IPS-18a (cell line): Measurements from ENCODE around the gene SEMA6A.

ENCODE experiments used
- H3K27ac ChIP-seq: one replicate; pipeline ENCODE4 v1.5.1; 2013; ENCODE audit warnings: low read length
- H3K27me3 ChIP-seq: one replicate; pipeline ENCODE4 v1.6.1; 2013; ENCODE audit warnings: mild to moderate bottlenecking, low read length; ENCODE audit not compliant: control insufficient read depth, insufficient read depth
- H3K36me3 ChIP-seq: one replicate; pipeline ENCODE4 v1.6.1; 2013; ENCODE audit warnings: low read depth, low read length; ENCODE audit not compliant: control insufficient read depth
- H3K4me1 ChIP-seq: one replicate; pipeline ENCODE4 v1.6.1; 2013; ENCODE audit warnings: low read depth, low read length; ENCODE audit not compliant: control insufficient read depth
- H3K4me3 ChIP-seq: one replicate; pipeline ENCODE4 v1.5.1; 2013; ENCODE audit warnings: low read length
- H3K9ac ChIP-seq: one replicate; pipeline ENCODE4 v1.6.1; 2013; ENCODE audit warnings: mild to moderate bottlenecking, low read length, moderate library complexity
- H3K9me3 ChIP-seq: one replicate; pipeline ENCODE4 v1.6.1; 2013; ENCODE audit warnings: low read depth, low read length; ENCODE audit not compliant: control insufficient read depth

The SEMA6A gene

DNA sequence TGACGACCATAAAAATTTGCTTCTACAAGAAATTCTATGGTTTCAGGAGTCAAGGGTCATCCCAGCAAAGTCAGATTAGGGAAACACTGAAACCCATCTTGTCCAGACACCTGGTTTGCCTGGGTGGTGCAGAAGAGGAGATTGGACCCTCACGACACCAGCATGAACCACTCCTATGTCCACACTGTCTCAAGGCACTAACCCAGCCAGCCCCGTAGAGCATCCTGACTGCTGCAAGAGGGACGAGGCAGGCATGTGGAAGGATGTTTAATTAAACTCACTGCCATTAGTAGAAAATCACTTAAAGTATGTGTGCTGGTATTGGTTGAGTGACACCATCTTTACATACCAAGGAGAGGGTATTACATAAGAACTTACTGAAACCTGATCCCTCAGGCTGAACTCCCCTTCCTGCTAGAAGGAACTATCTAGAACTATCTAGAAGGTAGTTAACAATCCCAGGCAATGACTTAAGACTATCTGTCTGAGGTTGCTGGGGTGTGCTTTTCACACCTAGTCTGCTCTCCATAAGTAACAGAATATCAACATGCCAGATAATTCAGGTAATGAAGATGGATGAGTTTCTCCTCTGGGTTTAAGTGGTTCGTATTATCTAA is 93.6 kb downstream of the SEMA6A start:
- H3K9me3 ChIP-seq: no peaks in the 10 kb centered on the region
- no peaks in the 10 kb centered on the region for H3K27me3 ChIP-seq
- H3K9ac ChIP-seq: no peak overlapping the region
- H3K4me1 ChIP-seq: no peaks in the 10 kb centered on the region
- peaks cover 92% of the 10 kb centered on the region for H3K36me3 ChIP-seq
- no peak overlapping the region for H3K27ac ChIP-seq
- H3K4me3 ChIP-seq: no peak overlapping the region

GRCh38 chr5:116479776-116480675 is 94.6 kb downstream of the SEMA6A start:
- H3K4me3 ChIP-seq: no peak overlapping the region
- no peak overlapping the region for H3K9ac ChIP-seq
- H3K4me1 ChIP-seq: no peaks in the 10 kb centered on the region
- no peaks in the 10 kb centered on the region for H3K9me3 ChIP-seq
- H3K36me3 ChIP-seq: peaks cover 92% of the 10 kb centered on the region
- H3K27me3 ChIP-seq: no peaks in the 10 kb centered on the region
- no peak overlapping the region for H3K27ac ChIP-seq

DNA sequence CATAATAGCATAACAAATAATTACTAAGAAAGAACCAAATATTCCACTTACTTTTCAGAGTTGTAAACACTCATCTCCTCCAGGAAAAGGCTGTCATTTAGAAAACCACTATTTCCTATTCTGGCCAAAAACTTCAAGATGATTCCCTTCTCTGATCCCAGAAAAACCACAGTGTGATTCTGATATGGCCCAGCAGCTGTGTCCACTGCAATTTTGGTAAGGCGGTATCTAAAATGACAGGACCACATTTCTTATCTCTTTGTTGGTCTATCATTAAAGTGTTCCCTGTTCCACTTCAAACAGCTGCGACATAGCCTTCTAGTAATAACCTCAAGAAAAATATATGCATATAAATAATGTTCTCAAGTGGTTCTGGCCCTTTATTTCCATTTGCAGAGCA is 96.1 kb downstream of the SEMA6A start:
- no peaks in the 10 kb centered on the region for H3K4me1 ChIP-seq
- peaks cover 98% of the 10 kb centered on the region for H3K36me3 ChIP-seq

DNA sequence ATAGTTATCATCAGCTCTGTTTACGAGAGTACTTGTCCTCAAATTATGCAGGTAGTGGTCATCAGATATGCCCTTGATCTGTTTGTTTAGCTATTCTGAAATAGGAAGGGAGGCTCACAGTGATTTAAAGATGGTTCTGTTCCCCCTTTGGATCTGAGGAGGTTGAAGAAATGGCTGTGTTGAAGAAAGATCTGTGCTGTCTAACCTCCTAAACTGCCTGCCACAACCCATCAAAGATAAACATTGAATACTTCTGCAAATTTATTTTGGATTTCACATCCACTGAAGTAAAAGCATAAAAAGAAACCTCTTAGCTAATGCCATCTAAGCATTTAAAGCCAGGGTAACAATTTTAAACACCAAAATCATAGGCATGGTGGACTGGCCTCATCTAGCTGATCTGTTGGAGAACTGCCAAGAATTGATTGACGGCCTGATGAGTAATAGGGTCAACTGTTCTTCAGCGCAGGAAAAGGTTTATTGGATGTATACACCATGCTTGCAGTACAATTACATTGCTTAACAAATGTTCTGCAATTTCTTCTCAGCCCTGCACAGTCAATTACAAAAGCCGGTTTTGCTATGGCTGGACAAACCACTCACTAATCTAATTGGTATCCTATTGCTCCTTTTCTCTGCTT is 97.6 kb downstream of the SEMA6A start:
- no peaks in the 10 kb centered on the region for H3K27me3 ChIP-seq
- no peak overlapping the region for H3K27ac ChIP-seq
- H3K4me1 ChIP-seq: no peaks in the 10 kb centered on the region
- H3K36me3 ChIP-seq: peaks cover 100% of the 10 kb centered on the region
- no peak overlapping the region for H3K4me3 ChIP-seq
- no peaks in the 10 kb centered on the region for H3K9me3 ChIP-seq
- H3K9ac ChIP-seq: no peak overlapping the region

More for the DNA sequence above, 96.1 kb downstream of the SEMA6A start:
- H3K27me3 ChIP-seq: no peaks in the 10 kb centered on the region
- H3K9ac ChIP-seq: no peak overlapping the region
- no peak overlapping the region for H3K4me3 ChIP-seq
- no peaks in the 10 kb centered on the region for H3K9me3 ChIP-seq
- H3K27ac ChIP-seq: no peak overlapping the region

DNA sequence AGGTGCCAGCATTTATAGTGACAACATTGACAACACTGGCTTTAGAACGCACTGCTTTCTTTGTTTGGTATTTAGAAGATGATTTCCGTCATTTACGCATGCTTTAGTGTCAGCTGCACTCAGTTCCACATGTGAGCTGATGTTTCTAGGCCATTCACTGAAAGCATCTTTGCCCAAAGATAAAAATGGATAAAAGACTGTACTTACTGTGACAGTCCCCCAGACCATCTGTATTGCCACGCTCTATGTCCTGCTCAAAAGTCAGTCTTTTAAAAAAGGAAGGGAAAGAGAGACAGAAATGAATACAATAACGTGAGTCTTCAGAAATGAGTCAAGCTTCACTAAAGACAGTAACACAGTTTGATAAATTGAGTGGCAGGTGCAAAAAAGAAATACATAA is 99.3 kb downstream of the SEMA6A start:
- peaks cover 100% of the 10 kb centered on the region for H3K36me3 ChIP-seq

DNA sequence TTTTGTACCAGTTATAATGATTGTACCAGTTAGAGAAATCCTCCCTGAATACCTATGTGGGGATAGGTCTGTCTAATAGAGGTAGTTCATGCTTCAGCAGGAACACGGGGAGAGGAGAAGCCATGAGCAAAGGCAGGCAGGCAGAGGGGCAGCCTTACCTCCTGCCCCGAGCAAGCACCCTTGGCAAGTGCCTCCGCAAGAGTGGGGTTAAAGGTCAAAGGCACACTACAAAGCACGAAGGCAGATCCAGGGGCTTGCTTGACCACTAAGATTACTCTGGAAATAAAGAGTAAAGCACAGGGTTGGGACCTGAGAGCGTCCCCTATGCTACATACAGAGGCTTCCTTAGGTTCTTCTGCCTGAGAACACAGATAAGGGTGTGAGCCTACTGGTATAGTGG is 100.9 kb downstream of the SEMA6A start:
- Histone ChIP-seq H3K27ac (no peak overlapping the region), H3K9ac (no peak overlapping the region), H3K27me3 (no peaks in the 10 kb centered on the region), H3K36me3 (peaks cover 100% of the 10 kb centered on the region), H3K4me1 (no peaks in the 10 kb centered on the region), H3K4me3 (no peak overlapping the region), H3K9me3 (no peaks in the 10 kb centered on the region)

More for the DNA sequence above, 99.3 kb downstream of the SEMA6A start:
- Histone ChIP-seq H3K9ac (no peak overlapping the region), H3K27ac (no peak overlapping the region), H3K9me3 (no peaks in the 10 kb centered on the region), H3K27me3 (no peaks in the 10 kb centered on the region), H3K4me3 (no peak overlapping the region), H3K4me1 (no peaks in the 10 kb centered on the region)

GRCh38 chr5:116472274-116472673 is 102.3 kb downstream of the SEMA6A start:
- no peak overlapping the region for H3K27ac ChIP-seq
- H3K4me1 ChIP-seq: no peaks in the 10 kb centered on the region
- no peak overlapping the region for H3K4me3 ChIP-seq
- peaks cover 100% of the 10 kb centered on the region for H3K36me3 ChIP-seq
- H3K27me3 ChIP-seq: no peaks in the 10 kb centered on the region
- no peak overlapping the region for H3K9ac ChIP-seq
- H3K9me3 ChIP-seq: no peaks in the 10 kb centered on the region

- Histone ChIP-seq H3K9me3 (no peaks in the 10 kb centered on the region), H3K4me1 (no peaks in the 10 kb centered on the region), H3K9ac (no peak overlapping the region), H3K27ac (no peak overlapping the region), H3K36me3 (peaks cover 95% of the 10 kb centered on the region), H3K4me3 (no peak overlapping the region), H3K27me3 (no peaks in the 10 kb centered on the region)
Observed at GRCh38 chr5:116469631-116470030, 105.0 kb downstream of the SEMA6A start.

GRCh38 chr5:116468583-116468982 is 106.0 kb downstream of the SEMA6A start:
- Histone ChIP-seq H3K4me3 (no peak overlapping the region), H3K36me3 (peaks cover 95% of the 10 kb centered on the region), H3K4me1 (no peaks in the 10 kb centered on the region), H3K27me3 (no peaks in the 10 kb centered on the region), H3K9me3 (no peaks in the 10 kb centered on the region), H3K27ac (no peak overlapping the region), H3K9ac (no peak overlapping the region)

GRCh38 chr5:116467465-116467843 is 107.2 kb downstream of the SEMA6A start:
- H3K9me3 ChIP-seq: no peaks in the 10 kb centered on the region
- no peak overlapping the region for H3K27ac ChIP-seq
- no peaks in the 10 kb centered on the region for H3K27me3 ChIP-seq
- peaks cover 93% of the 10 kb centered on the region for H3K36me3 ChIP-seq
- H3K9ac ChIP-seq: no peak overlapping the region
- H3K4me1 ChIP-seq: no peaks in the 10 kb centered on the region
- no peak overlapping the region for H3K4me3 ChIP-seq

DNA sequence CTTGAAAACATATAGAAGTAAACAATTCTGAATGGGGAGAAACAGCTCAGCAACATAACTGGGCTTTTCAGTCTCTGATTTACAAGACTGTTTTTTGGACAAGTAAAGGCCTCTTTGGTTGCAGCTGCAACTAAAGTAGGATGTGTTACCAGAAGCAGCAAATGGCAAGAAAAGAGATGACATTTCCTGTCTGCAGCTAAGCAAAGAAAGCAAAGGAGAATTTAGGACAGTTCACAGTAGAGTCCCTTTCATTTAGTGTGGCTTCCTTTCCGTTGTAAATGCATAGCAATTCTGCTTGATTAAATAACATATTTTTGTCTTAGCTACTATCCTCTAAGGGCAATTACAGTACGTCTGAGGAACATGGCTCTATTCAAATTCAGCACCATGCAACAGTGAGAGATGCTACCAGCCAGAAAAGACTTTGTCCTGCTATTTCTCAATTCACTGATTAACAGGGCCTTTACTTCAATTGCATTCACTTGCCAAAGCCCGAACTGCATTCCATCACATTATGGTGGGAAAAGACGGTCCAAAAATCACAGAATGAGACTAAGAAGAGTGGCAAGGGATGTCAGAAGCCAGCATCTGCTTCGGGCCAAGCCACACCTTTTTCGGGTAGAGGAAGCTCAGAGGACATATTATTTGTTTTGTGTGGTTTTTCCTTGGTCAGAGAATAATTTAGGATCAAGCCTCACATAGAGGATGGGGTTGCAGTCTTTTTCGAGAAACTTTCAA is 107.7 kb downstream of the SEMA6A start:
- no peak overlapping the region for H3K9ac ChIP-seq
- H3K4me3 ChIP-seq: no peak overlapping the region
- H3K9me3 ChIP-seq: no peaks in the 10 kb centered on the region
- H3K4me1 ChIP-seq: no peaks in the 10 kb centered on the region
- H3K27ac ChIP-seq: no peak overlapping the region
- peaks cover 93% of the 10 kb centered on the region for H3K36me3 ChIP-seq
- H3K27me3 ChIP-seq: no peaks in the 10 kb centered on the region
